Measurements from ENCODE around the gene FERMT1. TPM values are rescaled to one million over a fixed set of nuclear protein-coding genes. Genes with fewer than 3 reads are reported as not detected.

Gene FERMT1
- total and polyA plus RNA-seq, 4 donors = 0.83 to 2.4 (median 1.5) TPM

DNA sequence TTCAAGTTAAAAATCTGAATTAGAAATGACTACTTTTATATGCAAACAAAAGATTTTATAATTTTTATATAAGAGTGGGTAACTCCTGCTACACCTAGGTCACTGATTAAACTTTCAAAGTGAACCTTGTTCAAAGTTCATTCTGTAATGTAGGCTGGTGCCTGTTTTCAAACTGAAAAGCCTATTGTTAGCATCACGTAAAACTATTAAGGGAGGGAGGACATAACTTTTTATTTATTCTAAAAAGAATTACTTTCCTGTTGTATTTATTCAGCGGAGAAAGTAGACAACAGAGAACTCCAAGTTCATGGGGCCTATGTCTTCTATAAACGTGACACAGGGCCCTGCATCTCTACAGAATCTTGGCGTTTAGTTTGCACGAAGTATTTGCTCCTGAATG is 27.4 kb downstream of the FERMT1 start:
- Histone ChIP-seq H3K4me3 (no peak overlapping the region), H3K4me1 (ENCODE audit: control insufficient read depth in 5 of 5, insufficient read depth in 5 of 5, low read length in 5 of 5) (no peaks in the 10 kb centered on the region), H3K9ac (ENCODE audit: insufficient read depth in 1 of 2, low read length in 2 of 2) (no peak overlapping the region), H3K9me3 (ENCODE audit: control insufficient read depth in 4 of 4, insufficient read depth in 3 of 4, low read length in 3 of 4) (no peaks in the 10 kb centered on the region), H3K36me3 (ENCODE audit: control insufficient read depth in 4 of 4, insufficient read depth in 4 of 4, low read length in 4 of 4) (no peaks in the 10 kb centered on the region), H3K27ac (ENCODE audit: low read depth in 1 of 2, low read length in 1 of 2) (no peak overlapping the region), H3K27me3 (ENCODE audit: control insufficient read depth in 3 of 3, insufficient read depth in 3 of 3, low read length in 2 of 3) (no peaks in the 10 kb centered on the region)
- no peak for DNase-seq
- TF ChIP-seq, protein P1, sequence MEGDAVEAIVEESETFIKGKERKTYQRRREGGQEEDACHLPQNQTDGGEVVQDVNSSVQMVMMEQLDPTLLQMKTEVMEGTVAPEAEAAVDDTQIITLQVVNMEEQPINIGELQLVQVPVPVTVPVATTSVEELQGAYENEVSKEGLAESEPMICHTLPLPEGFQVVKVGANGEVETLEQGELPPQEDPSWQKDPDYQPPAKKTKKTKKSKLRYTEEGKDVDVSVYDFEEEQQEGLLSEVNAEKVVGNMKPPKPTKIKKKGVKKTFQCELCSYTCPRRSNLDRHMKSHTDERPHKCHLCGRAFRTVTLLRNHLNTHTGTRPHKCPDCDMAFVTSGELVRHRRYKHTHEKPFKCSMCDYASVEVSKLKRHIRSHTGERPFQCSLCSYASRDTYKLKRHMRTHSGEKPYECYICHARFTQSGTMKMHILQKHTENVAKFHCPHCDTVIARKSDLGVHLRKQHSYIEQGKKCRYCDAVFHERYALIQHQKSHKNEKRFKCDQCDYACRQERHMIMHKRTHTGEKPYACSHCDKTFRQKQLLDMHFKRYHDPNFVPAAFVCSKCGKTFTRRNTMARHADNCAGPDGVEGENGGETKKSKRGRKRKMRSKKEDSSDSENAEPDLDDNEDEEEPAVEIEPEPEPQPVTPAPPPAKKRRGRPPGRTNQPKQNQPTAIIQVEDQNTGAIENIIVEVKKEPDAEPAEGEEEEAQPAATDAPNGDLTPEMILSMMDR (IDR thresholded peaks at IDR 0.05; ENCODE audit: control extremely low read depth, extremely low read depth) = no peak
- no peak for ATAC-seq (ENCODE audit: insufficient read depth, low FRiP score)
- 85 to 92% methylated on average over 5 of the region's 5 CpGs for WGBS, 2 donors

DNA sequence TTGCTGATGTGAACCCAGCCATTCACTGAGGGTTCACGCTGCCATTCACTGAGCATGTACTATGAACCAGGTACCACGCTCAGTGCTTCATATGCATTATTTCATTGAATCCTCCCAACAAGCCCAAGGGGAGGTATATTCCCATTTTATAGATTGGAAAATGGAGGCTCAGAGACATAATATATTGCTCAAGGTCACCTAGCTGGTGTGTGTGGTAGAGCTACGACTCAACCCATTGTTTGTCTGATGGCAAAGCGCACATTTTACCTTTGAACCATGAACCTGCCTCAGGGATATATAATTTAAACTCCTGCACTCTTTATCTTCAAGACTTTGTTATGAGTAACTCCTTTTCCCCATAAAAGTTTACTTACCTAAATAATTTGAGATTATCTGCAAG is 28.3 kb downstream of the FERMT1 start:
- Histone ChIP-seq H3K36me3 (ENCODE audit: control insufficient read depth in 4 of 4, insufficient read depth in 4 of 4, low read length in 4 of 4) (no peaks in the 10 kb centered on the region), H3K9me3 (ENCODE audit: control insufficient read depth in 4 of 4, insufficient read depth in 3 of 4, low read length in 3 of 4) (no peaks in the 10 kb centered on the region), H3K9ac (ENCODE audit: insufficient read depth in 1 of 2, low read length in 2 of 2) (no peak overlapping the region), H3K4me3 (no peak overlapping the region), H3K4me1 (ENCODE audit: control insufficient read depth in 5 of 5, insufficient read depth in 5 of 5, low read length in 5 of 5) (no peaks in the 10 kb centered on the region), H3K27me3 (ENCODE audit: control insufficient read depth in 3 of 3, insufficient read depth in 3 of 3, low read length in 2 of 3) (no peaks in the 10 kb centered on the region), H3K27ac (ENCODE audit: low read depth in 1 of 2, low read length in 1 of 2) (no peak overlapping the region)
- no peak for ATAC-seq (ENCODE audit: insufficient read depth, low FRiP score)
- 96 to 97% methylated on average over 4 of the region's 4 CpGs for WGBS, 2 donors
- TF ChIP-seq, protein P1 (IDR thresholded peaks at IDR 0.05; ENCODE audit: control extremely low read depth, extremely low read depth) = no peak
- no peak for DNase-seq

DNA sequence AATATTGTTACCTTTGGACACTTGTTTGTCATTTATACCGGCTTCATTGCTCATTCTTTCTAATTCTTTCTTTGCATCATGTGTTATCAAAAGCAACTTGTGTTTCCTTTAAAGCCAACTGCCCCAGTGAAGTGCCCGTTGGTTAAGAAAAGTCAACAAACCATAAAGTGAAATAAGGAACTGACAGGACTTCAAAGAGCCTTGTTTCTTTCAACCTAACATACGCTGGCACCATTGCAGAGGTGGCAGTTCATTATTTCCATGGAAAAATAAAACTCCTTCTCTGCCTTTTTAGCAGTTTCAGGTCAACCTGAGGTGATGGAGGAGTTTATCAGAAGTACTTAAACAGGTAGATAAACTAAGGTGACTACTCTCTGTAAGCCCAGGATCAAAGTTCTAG is 28.8 kb downstream of the FERMT1 start:
- no peaks in the 10 kb centered on the region for H3K36me3 ChIP-seq (ENCODE audit: control insufficient read depth in 4 of 4, insufficient read depth in 4 of 4, low read length in 4 of 4)
- H3K4me1 ChIP-seq (ENCODE audit: control insufficient read depth in 5 of 5, insufficient read depth in 5 of 5, low read length in 5 of 5) = no peaks in the 10 kb centered on the region
- H3K27me3 ChIP-seq (ENCODE audit: control insufficient read depth in 3 of 3, insufficient read depth in 3 of 3, low read length in 2 of 3) = no peaks in the 10 kb centered on the region
- H3K9me3 ChIP-seq (ENCODE audit: control insufficient read depth in 4 of 4, insufficient read depth in 3 of 4, low read length in 3 of 4) = no peaks in the 10 kb centered on the region
- no peak overlapping the region for H3K9ac ChIP-seq (ENCODE audit: insufficient read depth in 1 of 2, low read length in 2 of 2)
- ATAC-seq (ENCODE audit: insufficient read depth, low FRiP score) (no peak), DNase-seq (peak in 1 of 3 donors; percentile 24)
- WGBS, 2 donors = 26 to 35% methylated on average over 3 of the region's 3 CpGs
- H3K27ac ChIP-seq (ENCODE audit: low read depth in 1 of 2, low read length in 1 of 2) = no peak overlapping the region
- no peak overlapping the region for H3K4me3 ChIP-seq
- TF ChIP-seq, protein P1 (IDR thresholded peaks at IDR 0.05; ENCODE audit: control extremely low read depth, extremely low read depth) = no peak

DNA sequence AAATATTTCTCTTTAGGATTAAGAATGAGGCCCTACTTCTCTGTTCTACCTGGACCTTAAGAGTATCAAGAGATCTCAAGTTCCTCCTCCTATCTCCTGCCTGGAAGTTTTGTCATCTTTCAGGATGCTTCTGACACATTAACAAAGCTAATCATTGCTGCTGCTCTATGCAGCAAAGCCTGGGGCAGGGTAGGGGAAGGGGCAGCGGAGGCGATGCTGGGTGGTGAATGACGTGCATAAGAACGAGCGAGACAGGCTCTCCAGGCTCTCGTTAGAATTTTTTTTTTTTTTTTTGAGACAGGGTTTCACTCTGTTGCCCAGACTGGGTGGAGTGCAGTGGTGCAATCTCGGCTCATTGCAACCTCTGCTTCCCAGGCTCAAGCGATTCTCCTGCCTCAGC is 31.2 kb downstream of the FERMT1 start:
- H3K27me3 ChIP-seq (ENCODE audit: control insufficient read depth in 3 of 3, insufficient read depth in 3 of 3, low read length in 2 of 3) = no peaks in the 10 kb centered on the region

More for the DNA sequence above, 31.2 kb downstream of the FERMT1 start:
- Histone ChIP-seq H3K9ac (ENCODE audit: insufficient read depth in 1 of 2, low read length in 2 of 2) (no peak overlapping the region), H3K4me3 (no peak overlapping the region), H3K27ac (ENCODE audit: low read depth in 1 of 2, low read length in 1 of 2) (no peak overlapping the region), H3K4me1 (ENCODE audit: control insufficient read depth in 5 of 5, insufficient read depth in 5 of 5, low read length in 5 of 5) (no peaks in the 10 kb centered on the region), H3K36me3 (ENCODE audit: control insufficient read depth in 4 of 4, insufficient read depth in 4 of 4, low read length in 4 of 4) (peaks cover 0 to 2% (median 0%) of the 10 kb centered on the region in 4 donors), H3K9me3 (ENCODE audit: control insufficient read depth in 4 of 4, insufficient read depth in 3 of 4, low read length in 3 of 4) (no peaks in the 10 kb centered on the region)
- 83 to 92% methylated on average over 8 of the region's 8 CpGs for WGBS, 2 donors
- ATAC-seq (ENCODE audit: insufficient read depth, low FRiP score) (no peak), DNase-seq (no peak)
- TF ChIP-seq, protein P1 (IDR thresholded peaks at IDR 0.05; ENCODE audit: control extremely low read depth, extremely low read depth) = no peak

Measured in lung (tissue), 12 donors.